ENCODE data around the gene KIF16B.

- TF ChIP-seq GATAD2A (IDR thresholded peaks at IDR 0.05) = no peak
- no peak for TF ChIP-seq ZNF561 (CRISPR knock-in tag; conservative IDR thresholded peaks at IDR 0.05)
- TF ChIP-seq, protein P1, sequence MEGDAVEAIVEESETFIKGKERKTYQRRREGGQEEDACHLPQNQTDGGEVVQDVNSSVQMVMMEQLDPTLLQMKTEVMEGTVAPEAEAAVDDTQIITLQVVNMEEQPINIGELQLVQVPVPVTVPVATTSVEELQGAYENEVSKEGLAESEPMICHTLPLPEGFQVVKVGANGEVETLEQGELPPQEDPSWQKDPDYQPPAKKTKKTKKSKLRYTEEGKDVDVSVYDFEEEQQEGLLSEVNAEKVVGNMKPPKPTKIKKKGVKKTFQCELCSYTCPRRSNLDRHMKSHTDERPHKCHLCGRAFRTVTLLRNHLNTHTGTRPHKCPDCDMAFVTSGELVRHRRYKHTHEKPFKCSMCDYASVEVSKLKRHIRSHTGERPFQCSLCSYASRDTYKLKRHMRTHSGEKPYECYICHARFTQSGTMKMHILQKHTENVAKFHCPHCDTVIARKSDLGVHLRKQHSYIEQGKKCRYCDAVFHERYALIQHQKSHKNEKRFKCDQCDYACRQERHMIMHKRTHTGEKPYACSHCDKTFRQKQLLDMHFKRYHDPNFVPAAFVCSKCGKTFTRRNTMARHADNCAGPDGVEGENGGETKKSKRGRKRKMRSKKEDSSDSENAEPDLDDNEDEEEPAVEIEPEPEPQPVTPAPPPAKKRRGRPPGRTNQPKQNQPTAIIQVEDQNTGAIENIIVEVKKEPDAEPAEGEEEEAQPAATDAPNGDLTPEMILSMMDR (IDR thresholded peaks at IDR 0.05 in 2 of 3, conservative IDR thresholded peaks at IDR 0.05 in 1 of 3; ENCODE audit: insufficient read depth in 2 of 3, low read depth in 1 of 3, low read length in 3 of 3) = no peak
- TF ChIP-seq PATZ1 (CRISPR knock-in tag; IDR thresholded peaks at IDR 0.05; ENCODE audit: borderline replicate concordance) = no peak
- TF ChIP-seq BCLAF1 (IDR thresholded peaks at IDR 0.05; ENCODE audit: borderline replicate concordance in 1 of 2, control insufficient read depth in 1 of 2, low read depth in 2 of 2, low read length in 1 of 2) = no peak
Measured at GRCh38 chr20:16257813-16258430, 315.3 kb downstream of the KIF16B start.
